Hypothalamus (tissue), 51 donors: ENCODE data around the gene FBXO21.

ENCODE experiments used
- DNase-seq, 51 donors: peaks; one replicate each; lab custom pipeline; 2025; lab: John Stamatoyannopoulos, UW

Gene FBXO21

DNA sequence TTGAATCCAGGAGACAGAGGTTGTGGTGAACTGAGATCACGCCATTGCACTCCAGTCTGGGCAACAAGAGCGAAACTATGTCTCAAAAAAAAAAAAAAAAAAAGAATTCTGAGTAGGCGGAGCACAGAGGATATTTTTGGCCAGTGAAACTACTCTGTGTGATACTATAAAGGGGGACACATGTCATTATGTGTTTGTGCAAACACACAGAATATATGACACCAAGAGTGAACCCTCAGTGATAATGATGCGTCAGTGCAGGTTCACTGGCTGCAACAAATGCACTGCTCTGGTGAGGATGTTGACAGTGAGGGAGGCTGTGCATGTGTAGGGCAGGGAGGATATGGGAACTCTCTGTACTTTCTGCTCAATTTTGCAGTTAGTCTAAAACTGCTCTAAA, 24.2 kb downstream of the FBXO21 start:
- DNase-seq = no peak

- no peak for DNase-seq
Observed at GRCh38 chr12:117165342-117165741, 24.9 kb downstream of the FBXO21 start.

GRCh38 chr12:117162633-117163032, 27.6 kb downstream of the FBXO21 start:
- no peak for DNase-seq

- no peak for DNase-seq
Observed at GRCh38 chr12:117162167-117162539, 28.1 kb downstream of the FBXO21 start.

DNA sequence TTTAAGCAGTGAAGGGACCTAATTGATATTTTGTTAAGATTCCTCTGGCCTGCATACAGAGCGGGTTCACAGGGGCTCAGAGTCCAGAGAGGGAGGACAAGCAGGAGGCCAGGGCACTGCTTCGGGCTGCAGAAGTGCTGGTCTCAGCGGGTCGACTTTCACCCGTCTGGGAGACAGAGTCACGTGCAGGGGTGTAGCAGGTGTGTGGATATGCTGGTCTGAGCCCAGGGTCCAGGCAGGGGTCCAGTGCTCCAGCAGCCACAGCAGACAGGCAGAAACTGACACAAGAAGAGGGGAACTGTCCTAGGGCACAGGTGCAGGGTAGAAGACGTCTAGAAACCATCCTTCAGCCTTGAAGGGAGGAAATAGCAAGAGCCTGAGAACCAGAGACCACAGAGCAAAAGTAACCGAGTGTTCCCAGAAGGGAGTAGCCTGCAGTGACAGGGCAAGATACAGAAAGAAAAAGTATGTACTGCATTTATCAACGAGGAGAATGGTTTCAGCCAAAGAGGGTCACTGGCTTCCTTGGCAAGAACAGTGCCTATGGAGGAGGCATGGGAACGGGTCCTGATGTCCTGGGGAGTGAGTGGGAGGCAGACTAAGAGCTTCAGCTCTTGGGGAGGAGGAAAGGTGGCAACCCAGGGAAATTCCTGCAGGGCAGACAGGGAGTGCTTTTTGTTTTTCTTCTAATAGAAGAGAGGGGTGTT, 28.7 kb downstream of the FBXO21 start:
- DNase-seq = no peak

DNA sequence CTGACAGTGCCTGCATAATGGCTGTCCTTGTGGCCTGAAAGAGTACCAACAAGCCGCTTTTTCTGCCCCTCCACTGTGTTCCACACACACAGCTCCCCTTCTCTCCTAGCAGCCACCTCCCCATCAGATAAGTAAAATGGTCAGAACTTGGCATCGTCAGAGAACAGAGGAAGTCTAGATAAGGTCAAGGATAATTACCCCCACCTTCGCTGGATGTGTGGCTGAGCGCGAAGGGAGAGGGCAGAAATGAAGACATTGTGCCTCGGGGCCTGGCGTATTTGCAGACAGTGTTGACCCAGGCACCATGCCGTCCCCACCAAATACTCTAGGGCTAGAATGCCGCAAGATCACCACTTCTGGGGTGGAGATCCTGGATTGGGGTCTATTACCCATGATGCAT, 30.6 kb downstream of the FBXO21 start:
- DNase-seq = no peak

DNA sequence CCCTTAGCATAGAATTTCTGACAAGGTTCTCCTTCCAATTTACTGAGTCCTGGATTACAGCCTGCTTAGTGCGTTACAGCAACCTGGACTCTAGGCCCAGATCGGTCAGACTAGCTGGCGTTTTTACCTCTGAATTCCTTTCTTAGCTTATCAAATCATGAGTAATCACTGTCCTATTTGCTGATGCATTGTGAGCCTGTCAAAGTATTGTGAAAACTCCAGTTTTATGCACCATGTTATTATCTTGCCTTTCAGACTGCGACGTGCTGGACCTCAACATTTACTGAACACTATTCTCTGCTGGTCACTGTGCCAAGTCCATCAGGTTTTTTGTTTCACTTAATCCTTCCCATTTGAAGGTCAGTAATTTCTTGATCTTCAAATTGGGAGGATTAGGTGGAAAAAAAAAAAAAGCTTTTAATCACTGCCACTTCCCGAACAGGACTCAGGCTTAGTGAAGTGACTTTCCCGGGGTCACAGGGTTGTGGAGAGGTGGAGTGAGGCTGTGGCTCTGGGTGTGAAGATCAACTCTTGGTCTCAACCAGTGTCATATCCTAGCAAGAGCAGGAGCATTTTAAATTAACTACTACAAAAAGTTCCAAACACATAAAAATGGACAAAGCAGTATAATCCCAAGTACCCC, 31.2 kb downstream of the FBXO21 start:
- DNase-seq = no peak

DNA sequence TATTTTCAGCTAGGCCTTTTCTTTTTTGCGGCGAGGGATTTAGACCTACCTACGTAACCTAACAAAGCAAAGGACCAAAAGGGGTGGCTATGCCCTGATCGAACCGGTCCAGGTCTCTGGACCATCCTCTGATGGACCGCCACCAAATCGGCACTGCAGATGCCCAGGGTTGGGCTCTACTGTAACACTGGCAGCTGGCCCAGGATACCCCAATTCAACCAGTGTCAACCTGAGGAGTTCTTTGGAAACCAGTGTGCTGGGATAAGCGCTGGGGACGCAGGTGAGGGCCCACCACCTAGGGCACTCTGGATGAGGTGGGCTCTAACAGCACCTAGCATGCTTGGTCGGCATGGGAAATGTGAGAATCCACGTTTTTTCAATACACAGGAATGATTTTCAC, 32.2 kb downstream of the FBXO21 start:
- DNase-seq = no peak

GRCh38 chr12:117155278-117156060, 34.8 kb downstream of the FBXO21 start:
- peak in 24 of 51 donors; percentile 6 to 53 (median 28) for DNase-seq

DNA sequence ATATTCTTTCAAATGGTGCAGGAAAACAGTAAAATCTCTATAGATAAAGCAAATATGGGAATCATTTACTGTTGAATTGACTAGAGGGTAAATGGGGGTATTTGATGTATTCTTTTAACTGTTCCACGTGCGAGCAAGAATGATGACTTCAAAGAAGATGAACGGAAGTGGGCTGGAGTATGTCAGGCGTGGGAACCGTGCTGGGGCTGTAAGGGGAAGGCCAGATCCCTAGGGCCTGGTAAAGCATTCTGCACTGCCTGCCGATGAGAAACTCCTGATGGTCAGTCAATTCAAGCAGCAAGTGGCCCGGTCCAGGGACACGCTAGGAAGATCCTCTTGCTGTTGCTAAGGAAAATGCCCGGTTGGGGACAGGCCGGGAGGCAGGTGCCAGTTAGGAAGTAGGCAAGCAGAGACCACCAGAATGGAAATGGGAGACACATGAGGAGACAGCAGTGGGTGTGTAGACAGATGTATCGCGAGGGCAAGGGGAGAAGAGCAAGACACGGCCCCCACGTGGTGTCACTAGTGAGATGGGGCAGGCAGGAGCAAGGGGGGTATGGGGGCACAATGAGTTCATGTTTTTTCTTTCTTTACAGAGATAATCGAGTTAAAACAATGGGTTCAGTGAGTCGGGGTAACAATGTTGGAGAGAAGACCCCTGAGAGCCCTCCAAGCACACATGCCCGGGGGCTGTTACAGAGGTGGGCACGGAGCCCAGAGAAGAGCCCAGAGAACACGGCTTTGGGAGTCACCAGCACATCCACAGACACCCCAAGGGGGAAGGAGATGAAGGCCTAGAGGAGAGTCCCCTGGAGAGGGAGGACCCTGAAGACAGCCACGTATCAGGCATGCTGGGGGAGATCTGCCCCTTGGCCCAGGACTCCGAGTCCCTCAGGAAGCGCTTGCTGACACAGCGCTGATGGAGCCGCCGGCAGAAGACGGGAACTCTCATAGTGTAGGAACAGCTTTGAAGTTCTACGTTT, 37.2 kb downstream of the FBXO21 start:
- DNase-seq = no peak

DNA sequence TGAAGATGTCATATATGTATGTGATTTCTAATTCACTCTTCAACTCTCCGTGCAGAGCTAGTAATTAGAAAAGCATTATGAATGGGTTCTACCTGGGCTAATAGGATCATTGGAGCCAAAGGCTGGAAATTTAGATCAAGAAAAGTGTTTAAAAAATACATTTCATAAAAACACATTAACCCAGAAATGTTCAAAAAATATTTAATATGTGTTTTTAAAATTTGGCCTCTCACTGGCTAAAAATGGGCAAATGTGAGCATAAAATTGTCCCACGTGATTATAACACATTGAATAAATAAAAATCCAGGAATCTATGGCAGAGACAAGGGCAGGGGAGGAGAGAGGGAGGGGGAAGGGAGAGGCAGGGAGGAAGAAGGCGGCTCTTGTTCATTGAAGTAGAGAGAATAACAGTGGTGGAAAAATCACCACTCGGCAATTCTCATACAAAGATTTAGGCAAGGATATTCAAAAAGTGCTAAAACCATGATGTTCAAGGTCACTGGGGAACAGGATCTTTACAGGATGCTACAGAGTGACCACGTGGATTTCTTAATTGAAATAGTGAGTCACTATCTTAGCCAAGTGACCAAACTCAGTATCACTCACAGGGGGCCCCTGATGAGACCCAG, 38.8 kb downstream of the FBXO21 start:
- DNase-seq = no peak

- no peak for DNase-seq
Observed at GRCh38 chr12:117149431-117149830, 40.8 kb downstream of the FBXO21 start.

GRCh38 chr12:117148642-117149041, 41.6 kb downstream of the FBXO21 start:
- DNase-seq = peak in 1 of 51 donors; percentile 42

GRCh38 chr12:117147639-117148038, 42.6 kb downstream of the FBXO21 start:
- DNase-seq = no peak

GRCh38 chr12:117145597-117146154, 44.6 kb downstream of the FBXO21 start:
- DNase-seq = peak in 1 of 51 donors; percentile 15

DNA sequence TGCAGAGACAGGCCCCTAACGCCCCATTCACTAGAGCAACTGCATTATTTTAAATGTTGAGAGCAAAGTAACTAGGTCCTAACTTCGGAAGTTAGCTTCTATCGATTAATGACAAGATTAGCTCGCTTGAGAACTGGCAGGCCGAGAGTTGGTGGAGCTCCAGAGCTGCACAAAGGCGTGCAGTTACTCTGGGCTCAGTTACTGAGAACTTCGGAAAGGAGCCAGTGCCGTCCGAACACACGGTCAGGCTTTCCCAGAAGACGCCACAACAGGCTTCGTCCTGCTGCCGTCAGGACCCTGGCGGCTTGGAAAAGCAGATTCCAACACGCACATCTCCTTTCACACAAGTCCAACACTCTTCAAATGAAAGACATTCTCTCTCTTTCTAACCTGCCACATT, 45.7 kb downstream of the FBXO21 start:
- DNase-seq = peak in 39 of 51 donors; percentile 4 to 86 (median 55)

- no peak for DNase-seq
Observed at GRCh38 chr12:117143008-117143532, 47.2 kb downstream of the FBXO21 start.

DNA sequence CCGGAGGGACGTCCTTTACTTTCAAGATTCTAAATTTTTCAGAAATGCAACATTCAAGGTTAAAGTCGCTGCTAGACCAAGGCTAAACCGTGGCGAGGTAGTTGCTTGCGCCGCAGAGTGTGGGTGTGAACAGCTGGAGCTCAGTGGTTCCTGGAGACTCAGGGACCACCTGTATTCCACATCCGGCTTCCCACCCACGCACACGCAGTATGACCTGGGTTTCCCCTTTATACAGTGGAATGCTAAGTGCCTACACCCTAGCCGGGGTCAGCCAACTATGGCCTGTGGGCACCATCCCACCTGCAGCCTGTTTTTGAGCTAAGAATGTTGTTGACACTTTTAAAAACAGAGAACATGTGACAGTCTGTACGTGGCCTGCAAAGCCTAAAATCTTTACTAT, 48.2 kb downstream of the FBXO21 start:
- no peak for DNase-seq

- DNase-seq = no peak
Observed at GRCh38 chr12:117141097-117141898, 49.0 kb downstream of the FBXO21 start.
